GM12801 (cell line): ENCODE results near the gene GRIN2A.

Experiments used
- CTCF ChIP-seq: IDR thresholded peaks from one replicate; pipeline ENCODE4 v1.5.1; 2011; ENCODE audit warnings: control low read depth; ENCODE audit not compliant: insufficient read length; ENCODE audit errors: extremely low read depth

The GRIN2A gene

GRCh38 chr16:10181196-10182162 is 749 bp downstream of the GRIN2A start:
- TF ChIP-seq CTCF, result no peak

- TF ChIP-seq CTCF, result no peak
Measured at GRCh38 chr16:10180771-10181163, 1.5 kb downstream of the GRIN2A start.

DNA sequence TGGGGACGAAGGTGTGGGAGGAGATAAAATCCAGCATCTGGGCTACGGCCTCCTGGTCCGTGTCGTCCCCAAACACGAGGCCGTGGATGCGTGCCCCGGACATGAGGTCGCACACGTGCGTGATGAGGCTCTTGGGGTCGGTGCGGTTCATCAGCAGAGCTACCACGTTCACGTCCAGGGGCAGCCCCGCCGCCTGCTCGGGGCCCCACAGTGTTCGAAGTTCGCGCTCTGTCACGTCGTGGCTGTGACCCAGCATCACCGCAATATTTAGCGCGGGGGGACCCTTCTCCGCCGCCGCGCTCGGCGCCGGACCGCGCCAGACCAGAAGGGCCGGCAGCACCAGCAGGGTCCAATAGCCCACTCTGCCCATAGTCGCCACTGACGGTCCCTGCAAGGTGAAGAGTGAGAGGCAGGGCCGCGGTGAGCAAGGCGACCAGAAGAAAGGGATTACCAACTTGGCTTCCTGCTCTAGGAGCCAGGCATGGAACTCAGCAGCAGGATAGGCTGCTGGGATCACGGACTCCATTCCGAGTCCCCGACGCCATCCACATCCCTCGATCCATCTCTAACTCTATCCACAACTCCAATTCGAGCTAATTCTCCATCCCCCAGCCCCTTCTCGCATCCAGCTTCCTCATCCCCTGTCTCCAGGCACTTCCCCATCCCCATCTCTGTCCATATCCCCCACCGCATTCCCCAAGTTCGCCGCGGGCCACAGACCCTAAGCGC is 2.0 kb downstream of the GRIN2A start:
- no peak for TF ChIP-seq CTCF

DNA sequence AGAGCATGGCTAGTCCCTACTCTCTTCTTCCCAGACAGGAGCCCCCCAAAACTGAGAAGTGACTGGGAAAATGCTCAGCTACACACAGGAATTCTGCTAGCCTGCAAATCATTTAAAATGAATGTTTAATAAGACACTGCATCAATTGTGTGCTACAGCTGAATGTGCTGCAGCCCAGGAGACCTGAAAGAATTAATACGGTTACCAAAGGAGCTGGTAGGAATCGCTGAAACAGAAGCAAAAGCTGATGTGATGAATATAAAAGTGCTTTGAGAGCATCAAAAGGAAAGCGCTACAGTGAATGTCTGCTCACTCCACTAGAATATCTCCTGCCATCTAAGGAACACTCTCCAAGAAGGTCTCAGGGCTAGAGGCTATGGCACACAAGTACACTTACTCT is 3.7 kb downstream of the GRIN2A start:
- no peak for TF ChIP-seq CTCF

DNA sequence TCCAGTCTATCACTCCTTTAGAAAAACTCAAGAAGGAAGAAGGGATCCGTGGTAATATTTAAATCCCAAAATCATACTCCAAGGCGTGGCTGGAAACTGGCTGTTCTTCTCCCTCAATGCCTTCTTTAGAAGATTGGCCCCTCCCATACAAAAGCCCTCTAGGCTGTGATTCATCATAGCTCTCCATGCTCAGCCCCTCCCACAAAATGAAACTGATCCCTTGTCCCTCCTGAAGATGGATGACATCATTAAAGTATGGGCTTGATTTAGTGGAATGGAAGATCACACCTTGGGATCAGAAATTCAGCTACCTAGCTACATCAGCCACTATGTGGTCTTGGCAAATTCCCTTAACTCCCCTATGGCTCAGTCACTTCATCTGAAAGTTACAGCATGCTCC is 4.1 kb downstream of the GRIN2A start:
- no peak for TF ChIP-seq CTCF

DNA sequence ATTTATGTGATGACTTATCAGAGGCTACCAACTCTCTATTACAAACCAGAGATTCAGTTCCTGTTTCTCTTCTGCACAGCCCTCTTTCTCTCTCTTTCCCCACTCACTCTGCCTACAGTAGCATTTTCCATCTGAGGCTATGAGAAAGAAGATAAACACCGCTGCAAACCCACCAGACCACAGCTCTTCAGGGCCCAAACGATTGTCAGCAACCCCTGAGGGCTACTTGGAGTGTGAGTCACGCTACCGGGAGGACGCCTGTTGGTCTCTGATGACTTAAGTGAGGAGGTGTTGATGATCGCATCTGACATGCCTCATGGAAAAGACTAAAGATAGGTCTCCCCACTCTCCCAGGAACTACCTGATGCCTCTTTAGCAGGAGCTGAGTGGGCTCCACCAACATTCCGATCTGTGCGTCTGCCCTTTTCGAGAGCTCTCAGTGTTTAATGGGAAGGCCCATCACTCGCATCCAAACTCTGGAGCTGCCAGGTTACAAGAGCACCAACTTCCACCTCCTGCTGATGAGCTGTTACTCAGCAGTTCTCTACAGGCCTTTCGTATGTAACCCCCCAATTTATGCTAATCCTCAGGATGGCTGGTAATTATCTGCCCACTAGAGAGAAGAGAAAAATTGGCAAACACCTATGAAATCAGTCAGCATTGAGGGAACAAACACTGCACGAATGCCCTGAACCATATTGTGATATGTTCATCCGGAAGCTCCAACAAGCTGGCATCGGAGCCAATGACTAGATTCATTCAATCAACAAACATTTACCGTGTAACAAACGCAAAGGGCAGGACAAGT is 9.2 kb downstream of the GRIN2A start:
- TF ChIP-seq CTCF, result no peak

GRCh38 chr16:10171221-10171620 is 11.0 kb downstream of the GRIN2A start:
- no peak for TF ChIP-seq CTCF
